HG02763 (cell line): ENCODE measurements around the gene SAA4.
"Not testable (repeated sequence)": the region's sequence is repeated elsewhere in the genome, so short reads cannot be mapped to it uniquely, and the experiment has no call there.

Experiments
- ATAC-seq: cut with Tn5 transposase; IDR thresholded peaks from one replicate; pipeline ENCODE4 v1.9.1; 2021; ENCODE audit warnings: mild to moderate bottlenecking, moderate library complexity; ENCODE audit not compliant: unreplicated experiment

SAA4 gene

GRCh38 chr11:18247191-18247581 is 10.6 kb upstream of the SAA4 start:
- ATAC-seq: peak; percentile 2

- ATAC-seq: peak; percentile 83
Measured at GRCh38 chr11:18246379-18247190, 10.0 kb upstream of the SAA4 start.

- no peak for ATAC-seq
Measured at GRCh38 chr11:18245396-18245795, 8.8 kb upstream of the SAA4 start.

GRCh38 chr11:18243783-18244362 is 7.3 kb upstream of the SAA4 start:
- no peak for ATAC-seq

GRCh38 chr11:18239655-18240054 is 3.1 kb upstream of the SAA4 start:
- ATAC-seq: no peak

GRCh38 chr11:18235394-18236334 is 938 bp downstream of the SAA4 start:
- no peak for ATAC-seq

GRCh38 chr11:18233912-18234311 is 2.7 kb downstream of the SAA4 start:
- ATAC-seq: no peak

GRCh38 chr11:18230859-18231258 is 5.7 kb downstream of the SAA4 start:
- no peak for ATAC-seq

- peak; percentile 89 for ATAC-seq
Measured at GRCh38 chr11:18229501-18229900, 7.1 kb downstream of the SAA4 start.

- no peak for ATAC-seq
Measured at GRCh38 chr11:18225913-18226312, 10.7 kb downstream of the SAA4 start.

- ATAC-seq: no peak
Measured at GRCh38 chr11:18223591-18224387, 12.8 kb downstream of the SAA4 start.

- no peak for ATAC-seq
Measured at GRCh38 chr11:18222814-18223421, 13.7 kb downstream of the SAA4 start.

GRCh38 chr11:18221274-18221876 is 15.2 kb downstream of the SAA4 start:
- ATAC-seq: no peak

- no peak for ATAC-seq
Measured at GRCh38 chr11:18209058-18209457, 27.5 kb downstream of the SAA4 start.

GRCh38 chr11:18204771-18205170 is 31.8 kb downstream of the SAA4 start:
- no peak for ATAC-seq

GRCh38 chr11:18204220-18204619 is 32.4 kb downstream of the SAA4 start:
- ATAC-seq: no peak

- ATAC-seq: no peak
Measured at GRCh38 chr11:18203723-18204122, 32.9 kb downstream of the SAA4 start.

GRCh38 chr11:18197738-18198137 is 38.9 kb downstream of the SAA4 start:
- not testable (repeated sequence) for ATAC-seq

- ATAC-seq: no peak
Measured at GRCh38 chr11:18196532-18196931, 40.1 kb downstream of the SAA4 start.

GRCh38 chr11:18193010-18193409 is 43.6 kb downstream of the SAA4 start:
- no peak for ATAC-seq
